ENCODE results near the gene BHLHE41. TPM values are rescaled to one million over a fixed set of nuclear protein-coding genes. Genes with fewer than 3 reads are reported as not detected.

The BHLHE41 gene
- total RNA-seq, 1 donor, result 4.3 TPM

GRCh38 chr12:26116829-26117715 lies 7.8 kb downstream of the BHLHE41 start:
- Histone ChIP-seq H3K9me3 (ENCODE audit: low read depth, low read length) (no peaks in the 10 kb centered on the region), H3K36me3 (ENCODE audit: insufficient read depth, low read length) (no peaks in the 10 kb centered on the region), H3K27ac (ENCODE audit: low read depth, low read length) (no peak overlapping the region), H3K4me2 (ENCODE audit: insufficient read depth, low read length) (no peak overlapping the region), H3K27me3 (ENCODE audit: insufficient read depth, low read length) (no peaks in the 10 kb centered on the region), H3K4me1 (ENCODE audit: insufficient read depth, low read length) (peaks cover 12% of the 10 kb centered on the region), H2AFZ (ENCODE audit: low read length) (no peak overlapping the region), H4K20me1 (ENCODE audit: insufficient read depth, low read length) (no peaks in the 10 kb centered on the region), H3K79me2 (ENCODE audit: insufficient read depth, low read length) (no peaks in the 10 kb centered on the region), H3K4me3 (ENCODE audit: insufficient read depth, low read length) (no peak overlapping the region)
- TF ChIP-seq CTCF (IDR thresholded peaks at IDR 0.05; ENCODE audit: extremely low read depth, low read depth, low read length), result no peak
- no peak for DNase-seq (ENCODE audit: insufficient read length, low spot score, missing footprints)

- Histone ChIP-seq H3K4me3 (ENCODE audit: insufficient read depth, low read length) (peak overlapping the region; percentile 77), H3K27ac (ENCODE audit: low read depth, low read length) (peak overlapping the region; percentile 74), H4K20me1 (ENCODE audit: insufficient read depth, low read length) (no peaks in the 10 kb centered on the region), H2AFZ (ENCODE audit: low read length) (peak overlapping the region; percentile 79), H3K36me3 (ENCODE audit: insufficient read depth, low read length) (no peaks in the 10 kb centered on the region), H3K4me1 (ENCODE audit: insufficient read depth, low read length) (peaks cover 12% of the 10 kb centered on the region), H3K9me3 (ENCODE audit: low read depth, low read length) (no peaks in the 10 kb centered on the region), H3K4me2 (ENCODE audit: insufficient read depth, low read length) (peak overlapping the region; percentile 93), H3K27me3 (ENCODE audit: insufficient read depth, low read length) (no peaks in the 10 kb centered on the region), H3K79me2 (ENCODE audit: insufficient read depth, low read length) (no peaks in the 10 kb centered on the region)
- no peak for DNase-seq (ENCODE audit: insufficient read length, low spot score, missing footprints)
- no peak for TF ChIP-seq CTCF (IDR thresholded peaks at IDR 0.05; ENCODE audit: extremely low read depth, low read depth, low read length)
Measured at GRCh38 chr12:26114720-26115401, 10.0 kb downstream of the BHLHE41 start.

GRCh38 chr12:26113853-26114719 lies 10.8 kb downstream of the BHLHE41 start:
- TF ChIP-seq CTCF (IDR thresholded peaks at IDR 0.05; ENCODE audit: extremely low read depth, low read depth, low read length), result peak; percentile 10
- Histone ChIP-seq H3K79me2 (ENCODE audit: insufficient read depth, low read length) (no peaks in the 10 kb centered on the region), H3K27ac (ENCODE audit: low read depth, low read length) (peak overlapping the region; percentile 74), H3K4me3 (ENCODE audit: insufficient read depth, low read length) (peak overlapping the region; percentile 77), H2AFZ (ENCODE audit: low read length) (peak overlapping the region; percentile 79), H3K27me3 (ENCODE audit: insufficient read depth, low read length) (no peaks in the 10 kb centered on the region), H3K9me3 (ENCODE audit: low read depth, low read length) (no peaks in the 10 kb centered on the region), H3K36me3 (ENCODE audit: insufficient read depth, low read length) (no peaks in the 10 kb centered on the region), H3K4me2 (ENCODE audit: insufficient read depth, low read length) (peak overlapping the region; percentile 93), H3K4me1 (ENCODE audit: insufficient read depth, low read length) (peaks cover 12% of the 10 kb centered on the region), H4K20me1 (ENCODE audit: insufficient read depth, low read length) (no peaks in the 10 kb centered on the region)
- peak; percentile 97 for DNase-seq (ENCODE audit: insufficient read length, low spot score, missing footprints)

Data from osteoblast (primary cell).